Measurements from ENCODE around the gene TSHZ1. TPM values are rescaled to one million over a fixed set of nuclear protein-coding genes. Genes with fewer than 3 reads are reported as not detected.

The TSHZ1 gene
- total and polyA plus RNA-seq, 9 donors, result 27.9 to 109 (median 65.6) TPM

DNA sequence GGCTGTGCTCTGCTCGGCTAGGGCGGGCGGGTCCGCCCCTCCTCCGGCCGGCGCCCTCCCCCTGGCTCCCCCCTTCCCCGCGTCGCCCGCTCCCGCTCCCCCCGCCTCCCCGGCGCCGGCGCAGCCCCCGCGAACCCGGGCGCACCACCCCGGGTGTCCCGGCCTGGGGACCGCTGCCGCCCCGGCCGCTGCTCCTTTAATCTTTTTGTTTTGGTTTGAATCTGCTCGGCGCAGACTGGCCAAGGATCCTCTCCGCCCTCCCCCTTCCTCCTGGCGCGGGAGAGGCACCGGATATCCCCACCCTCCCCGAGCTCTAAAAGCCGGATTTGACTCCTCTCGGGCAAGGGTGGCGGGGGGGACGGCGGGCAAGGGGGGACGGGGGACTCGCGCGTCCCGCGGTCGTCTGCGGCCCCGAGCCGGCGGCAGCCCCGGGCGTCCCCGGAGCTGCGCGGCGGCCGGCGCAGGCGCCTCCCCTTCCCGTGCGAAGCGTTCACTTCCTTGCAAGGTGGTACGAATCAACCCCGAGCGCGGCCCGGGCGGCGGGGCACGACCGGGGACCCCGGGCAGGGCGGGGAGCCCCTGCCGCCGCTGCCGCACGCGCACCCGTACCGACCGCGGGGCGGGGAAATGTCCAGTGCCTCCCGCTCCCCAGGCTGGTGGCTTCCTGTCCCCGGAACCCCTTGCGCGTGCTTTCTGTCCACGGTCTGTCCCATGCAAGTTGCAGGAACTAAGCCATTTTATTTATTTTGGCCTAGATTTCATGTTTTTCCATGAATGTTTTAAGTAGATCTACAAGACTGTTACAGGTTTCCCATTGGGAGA is 1.3 kb upstream of the TSHZ1 start, which contains the start of gene PTGR3:
PTGR3 (minus strand) TSS at position 11 of the 822 bp plus-strand sequence. CDS start 81 bp downstream, outside the sequence.
- WGBS, 3 donors, result 1% methylated on average over 53 to 84 of the region's 88 CpGs

GRCh38 chr18:75209951-75210258 is 692 bp upstream of the TSHZ1 start:
- no peak for DNase-seq
- Histone ChIP-seq H3K27me3 (no peaks in the 10 kb centered on the region), H3K4me1 (ENCODE audit: insufficient read depth) (peaks cover 6% of the 10 kb centered on the region), H3K27ac (peak overlapping the region; percentile 87 to 99), H3K36me3 (no peaks in the 10 kb centered on the region), H3K4me3 (peak overlapping the region; percentile 97), H3K9me3 (no peaks in the 10 kb centered on the region)
- 0 to 2% (median 1%) methylated on average over 8 of the region's 8 CpGs for WGBS, 3 donors
- intact Hi-C loops (cut with DNase I), result loop anchor here in 3 of 4 donors (5.0 to 10.0 kb wide), 4 partner anchors 37 to 1055 kb away; no protein-coding TSS in a partner anchor
- TF ChIP-seq POLR2A (IDR thresholded peaks at IDR 0.05), result no peak
- TF ChIP-seq, protein P1, sequence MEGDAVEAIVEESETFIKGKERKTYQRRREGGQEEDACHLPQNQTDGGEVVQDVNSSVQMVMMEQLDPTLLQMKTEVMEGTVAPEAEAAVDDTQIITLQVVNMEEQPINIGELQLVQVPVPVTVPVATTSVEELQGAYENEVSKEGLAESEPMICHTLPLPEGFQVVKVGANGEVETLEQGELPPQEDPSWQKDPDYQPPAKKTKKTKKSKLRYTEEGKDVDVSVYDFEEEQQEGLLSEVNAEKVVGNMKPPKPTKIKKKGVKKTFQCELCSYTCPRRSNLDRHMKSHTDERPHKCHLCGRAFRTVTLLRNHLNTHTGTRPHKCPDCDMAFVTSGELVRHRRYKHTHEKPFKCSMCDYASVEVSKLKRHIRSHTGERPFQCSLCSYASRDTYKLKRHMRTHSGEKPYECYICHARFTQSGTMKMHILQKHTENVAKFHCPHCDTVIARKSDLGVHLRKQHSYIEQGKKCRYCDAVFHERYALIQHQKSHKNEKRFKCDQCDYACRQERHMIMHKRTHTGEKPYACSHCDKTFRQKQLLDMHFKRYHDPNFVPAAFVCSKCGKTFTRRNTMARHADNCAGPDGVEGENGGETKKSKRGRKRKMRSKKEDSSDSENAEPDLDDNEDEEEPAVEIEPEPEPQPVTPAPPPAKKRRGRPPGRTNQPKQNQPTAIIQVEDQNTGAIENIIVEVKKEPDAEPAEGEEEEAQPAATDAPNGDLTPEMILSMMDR (IDR thresholded peaks at IDR 0.05), result no peak
- TF ChIP-seq EP300 (IDR thresholded peaks at IDR 0.05), result no peak

More for the DNA sequence above, 1.3 kb upstream of the TSHZ1 start, which contains the start of gene PTGR3:
- H3K27me3 ChIP-seq, result no peaks in the 10 kb centered on the region
- intact Hi-C loops (cut with DNase I), result loop anchor here in 2 of 4 donors (5.0 to 10.0 kb wide), 3 partner anchors 38 to 1055 kb away; no protein-coding TSS in a partner anchor
- no peaks in the 10 kb centered on the region for H3K9me3 ChIP-seq
- peaks cover 4% of the 10 kb centered on the region for H3K4me1 ChIP-seq (ENCODE audit: insufficient read depth)
- peak; percentile 86 to 89 (median 87) for DNase-seq
- peak within 1 kb of the TSS; percentile 97 for H3K4me3 ChIP-seq
- H3K36me3 ChIP-seq, result no peaks in the 10 kb centered on the region
- TF ChIP-seq POLR2A (IDR thresholded peaks at IDR 0.05), result peak; percentile 27
- TF ChIP-seq EP300 (IDR thresholded peaks at IDR 0.05), result no peak
- H3K27ac ChIP-seq, result peak within 1 kb of the TSS; percentile 87 to 99

DNA sequence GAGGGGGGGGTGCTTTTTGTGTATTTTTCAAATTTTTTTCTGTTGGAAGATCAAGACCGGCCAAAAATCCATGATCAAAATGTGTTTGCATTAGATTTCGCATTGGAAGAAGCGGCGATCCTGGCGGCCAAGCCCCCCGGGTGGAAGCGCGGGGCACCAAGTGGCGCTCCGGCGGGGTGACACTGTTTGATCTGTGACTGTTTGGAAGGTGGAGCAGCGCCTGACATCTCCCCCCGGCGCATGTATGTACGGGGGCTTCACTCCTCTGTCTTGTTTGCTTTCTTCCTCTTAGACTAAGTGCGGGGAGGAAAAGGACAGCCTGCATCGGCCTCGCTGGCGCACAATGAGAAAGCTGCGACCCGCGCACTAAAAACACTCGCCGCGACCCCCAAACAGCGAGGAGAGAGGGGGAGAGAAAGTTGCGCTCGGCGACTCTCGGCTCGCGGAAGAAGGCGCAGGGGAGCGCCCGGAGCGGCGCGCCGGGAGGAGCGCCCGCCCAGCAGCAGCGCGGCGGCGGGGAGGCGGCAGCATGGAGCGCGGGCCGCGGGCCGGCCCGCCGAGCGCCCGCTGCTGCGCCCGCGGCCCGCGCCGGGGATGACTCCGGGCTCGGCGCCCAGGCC is 515 bp downstream of the TSHZ1 start:
- Histone ChIP-seq H3K9me3 (no peaks in the 10 kb centered on the region), H3K4me3 (peak overlapping the region; percentile 85), H3K27ac (peak overlapping the region; percentile 64 to 99), H3K27me3 (no peaks in the 10 kb centered on the region), H3K4me1 (ENCODE audit: insufficient read depth) (peaks cover 8% of the 10 kb centered on the region), H3K36me3 (no peaks in the 10 kb centered on the region)
- TF ChIP-seq, protein P1 (IDR thresholded peaks at IDR 0.05), result no peak
- TF ChIP-seq EP300 (IDR thresholded peaks at IDR 0.05) (no peak), POLR2A (IDR thresholded peaks at IDR 0.05) (no peak)
- DNase-seq, result peak in 1 of 5 donors; percentile 54
- WGBS, 3 donors, result 0% methylated on average over 31 to 64 of the region's 64 CpGs
- intact Hi-C loops (cut with DNase I), result loop anchor here in 2 of 4 donors (5.0 kb wide), 2 partner anchors 36 to 41 kb away; no protein-coding TSS in a partner anchor

- peak overlapping the region; percentile 80 to 82 for H3K27ac ChIP-seq
- intact Hi-C loops (cut with DNase I), result loop anchor here in 2 of 4 donors (5.0 kb wide), 2 partner anchors 36 to 41 kb away; no protein-coding TSS in a partner anchor
- H3K4me1 ChIP-seq (ENCODE audit: insufficient read depth), result peaks cover 10% of the 10 kb centered on the region
- peak overlapping the region; percentile 71 for H3K4me3 ChIP-seq
- no peak for DNase-seq
- 0% methylated on average over 16 to 62 of the region's 66 CpGs; no CpG with 5 or more reads in 1 of the 3 donors for WGBS, 3 donors
- TF ChIP-seq POLR2A (IDR thresholded peaks at IDR 0.05) (no peak), EP300 (IDR thresholded peaks at IDR 0.05) (no peak)
- TF ChIP-seq, protein P1 (IDR thresholded peaks at IDR 0.05), result no peak
- H3K36me3 ChIP-seq, result no peaks in the 10 kb centered on the region
- H3K9me3 ChIP-seq, result no peaks in the 10 kb centered on the region
- H3K27me3 ChIP-seq, result no peaks in the 10 kb centered on the region
Measured at GRCh38 chr18:75211626-75211952, 992 bp downstream of the TSHZ1 start.
